Muscle of leg (tissue), 11 donors: ENCODE results near the gene VPS52. TPM values are rescaled to one million over a fixed set of nuclear protein-coding genes. Genes with fewer than 3 reads are reported as not detected.
"Not testable (repeated sequence)": the region's sequence is repeated elsewhere in the genome, so short reads cannot be mapped to it uniquely, and the experiment has no call there.

Experiments used
- DNase-seq: peaks from one replicate; pipeline ENCODE4 v3.0.0; 2013
- H3K27ac ChIP-seq: one replicate; pipeline ENCODE4 v1.5.1; 2013; ENCODE audit warnings: mild to moderate bottlenecking, low read length, control low read depth
- H3K27me3 ChIP-seq: one replicate; pipeline ENCODE4 v1.6.1; 2013; ENCODE audit warnings: low read length; ENCODE audit not compliant: control insufficient read depth, insufficient read depth
- H3K36me3 ChIP-seq: one replicate; pipeline ENCODE4 v1.6.1; 2013; ENCODE audit warnings: low read length; ENCODE audit not compliant: control insufficient read depth, insufficient read depth
- H3K4me1 ChIP-seq: one replicate; pipeline ENCODE4 v1.6.1; 2013; ENCODE audit warnings: low read length; ENCODE audit not compliant: control insufficient read depth, insufficient read depth
- H3K4me3 ChIP-seq: one replicate; pipeline ENCODE4 v1.5.1; 2013; ENCODE audit warnings: low read length, control low read depth
- H3K9me3 ChIP-seq: replicated peaks from 2 replicates; pipeline ENCODE4 v1.6.1; 2013; ENCODE audit warnings: low read depth, low read length; ENCODE audit not compliant: control insufficient read depth
- WGBS: methylation state at CpG from one replicate; pipeline ENCODE4 v1.1.5; 2013; ENCODE audit warnings: missing lambda C conversion rate; ENCODE audit not compliant: insufficient coverage; 5-methylcytosine and 5-hydroxymethylcytosine counted together
- polyA plus RNA-seq, 8 donors: library from polyadenylated mRNA; unstranded; fragments of 120-200 nt; gene quantifications; one replicate each; pipeline versions ENCODE4 v1.2.1 to v1.2.3, GENCODE V29; 2013; ENCODE audit warnings: inconsistent platforms in 1 of 8, low replicate concordance in 1 of 8; ENCODE audit not compliant: insufficient read length in 8 of 8, insufficient read depth in 1 of 8
- total RNA-seq: library from RNA; stranded (reverse); fragments of 120-200 nt; gene quantifications from one replicate; pipeline ENCODE4 v1.2.4, GENCODE V29; 2013

VPS52 gene
- total and polyA plus RNA-seq, 9 donors = 26.1 to 52.1 (median 36.1) TPM

DNA sequence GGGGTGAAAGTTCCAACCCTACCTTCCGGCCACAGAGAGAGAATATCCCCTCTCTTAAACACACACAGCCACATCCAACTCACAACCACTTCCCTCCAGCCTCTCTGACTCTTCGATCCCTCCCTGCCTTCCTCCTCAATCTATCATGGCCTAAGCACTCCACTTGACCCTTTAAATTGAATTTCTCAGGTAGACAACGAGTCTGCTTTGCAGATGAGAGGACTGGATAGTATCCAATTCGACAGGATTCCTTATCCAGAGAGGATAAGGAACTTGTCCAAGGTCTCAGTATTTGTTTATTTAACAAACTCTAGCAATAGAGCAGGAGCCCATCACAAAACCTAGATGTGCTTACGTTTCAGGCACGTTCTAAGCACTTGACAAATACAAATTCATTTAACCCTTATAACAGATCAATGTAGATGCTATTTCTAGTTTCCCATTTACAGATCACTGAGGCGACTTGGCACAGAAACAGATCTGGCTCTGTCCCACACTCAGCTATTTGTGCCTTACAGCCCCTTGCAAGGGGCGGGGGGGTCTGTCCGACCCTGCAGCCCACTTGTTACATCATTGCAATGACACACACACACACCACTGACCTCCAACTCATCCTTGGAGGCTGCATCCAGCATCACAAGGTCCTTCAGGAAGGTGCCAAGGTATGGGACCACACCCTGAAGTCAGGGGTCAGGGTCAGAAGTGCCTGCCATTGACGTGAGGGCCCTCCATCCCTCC, 22.6 kb upstream of the VPS52 start:
- WGBS = 51% methylated on average over 4 of the region's 10 CpGs
- no peak overlapping the region for H3K4me3 ChIP-seq
- no peak for DNase-seq
- H3K9me3 ChIP-seq = no peaks in the 10 kb centered on the region
- peaks cover 19% of the 10 kb centered on the region for H3K4me1 ChIP-seq
- H3K27me3 ChIP-seq = no peaks in the 10 kb centered on the region
- H3K27ac ChIP-seq = no peak overlapping the region
- H3K36me3 ChIP-seq = peaks cover 63% of the 10 kb centered on the region

GRCh38 chr6:33292996-33293682, 21.5 kb upstream of the VPS52 start:
- peaks cover 23% of the 10 kb centered on the region for H3K4me1 ChIP-seq
- H3K27ac ChIP-seq = no peak overlapping the region
- 75% methylated on average over 7 of the region's 16 CpGs for WGBS
- DNase-seq = no peak
- peaks cover 63% of the 10 kb centered on the region for H3K36me3 ChIP-seq
- no peak overlapping the region for H3K4me3 ChIP-seq
- H3K27me3 ChIP-seq = no peaks in the 10 kb centered on the region
- no peaks in the 10 kb centered on the region for H3K9me3 ChIP-seq

DNA sequence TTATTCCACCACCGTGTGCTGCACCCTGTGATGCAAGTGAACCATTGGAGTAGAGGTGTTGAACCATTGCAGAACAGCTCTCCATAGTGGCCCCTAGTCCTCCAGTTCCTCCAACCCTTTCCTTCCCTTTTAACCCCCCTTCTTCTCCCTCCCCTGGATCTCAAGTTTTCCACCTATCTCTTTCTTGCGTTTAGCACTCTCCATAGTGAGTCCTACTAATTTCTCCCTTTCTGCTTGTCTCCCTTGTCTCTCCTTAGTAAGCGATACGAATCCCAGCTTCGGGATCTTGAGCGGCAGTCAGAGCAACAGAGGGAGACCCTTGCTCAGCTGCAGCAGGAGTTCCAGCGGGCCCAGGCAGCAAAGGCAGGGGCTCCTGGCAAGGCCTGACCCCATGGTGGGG, 18.8 kb upstream of the VPS52 start:
- 72% methylated on average over 6 of the region's 7 CpGs for WGBS
- peak overlapping the region; percentile 94 for H3K4me3 ChIP-seq
- DNase-seq = no peak
- peaks cover 66% of the 10 kb centered on the region for H3K36me3 ChIP-seq
- H3K27me3 ChIP-seq = no peaks in the 10 kb centered on the region
- H3K9me3 ChIP-seq = no peaks in the 10 kb centered on the region
- H3K4me1 ChIP-seq = peaks cover 15% of the 10 kb centered on the region
- H3K27ac ChIP-seq = no peak overlapping the region

DNA sequence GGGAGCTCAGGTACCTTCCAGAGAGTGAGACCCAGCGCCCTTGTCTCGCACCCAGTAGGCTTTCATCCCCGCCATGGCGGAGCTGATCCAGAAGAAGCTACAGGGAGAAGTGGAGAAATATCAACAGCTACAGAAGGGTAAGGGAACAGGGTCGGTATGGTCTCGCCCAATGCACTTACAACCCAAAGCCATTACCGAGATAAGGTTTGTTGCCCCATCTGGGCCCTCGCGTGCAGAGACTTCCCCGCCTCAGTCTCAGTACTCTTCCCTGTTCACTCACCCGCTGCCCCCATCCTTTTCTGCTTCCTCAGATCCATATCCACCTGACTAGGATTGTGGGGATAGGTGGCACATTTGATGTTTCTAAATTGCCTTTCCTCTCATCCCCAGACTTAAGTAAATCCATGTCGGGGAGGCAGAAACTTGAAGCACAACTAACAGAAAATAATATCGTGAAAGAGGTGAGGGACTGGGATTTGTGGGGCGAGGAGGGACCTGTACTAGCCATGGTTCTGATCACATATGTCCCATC, 18.2 kb upstream of the VPS52 start:
- peak overlapping the region; percentile 77 for H3K27ac ChIP-seq
- peak overlapping the region; percentile 94 for H3K4me3 ChIP-seq
- WGBS = 0% methylated on average over 3 of the region's 14 CpGs
- H3K36me3 ChIP-seq = peaks cover 61% of the 10 kb centered on the region
- H3K9me3 ChIP-seq = no peaks in the 10 kb centered on the region
- no peak for DNase-seq
- H3K4me1 ChIP-seq = peaks cover 15% of the 10 kb centered on the region
- H3K27me3 ChIP-seq = no peaks in the 10 kb centered on the region

GRCh38 chr6:33288921-33289783, 17.5 kb upstream of the VPS52 start, which contains the start of the genes PFDN6 and WDR46:
PFDN6 (plus strand) TSS chr6:33289601; CDS start chr6:33289857, 256 bp downstream.
WDR46 (minus strand) TSS chr6:33289239; CDS start chr6:33289170, 69 bp downstream.
- peak within 1 kb of the TSS; percentile 94 for H3K4me3 ChIP-seq
- H3K9me3 ChIP-seq = no peaks in the 10 kb centered on the region
- H3K27me3 ChIP-seq = no peaks in the 10 kb centered on the region
- peaks cover 15% of the 10 kb centered on the region for H3K4me1 ChIP-seq
- peaks cover 62% of the 10 kb centered on the region for H3K36me3 ChIP-seq
- WGBS = 0% methylated on average over 39 of the region's 43 CpGs
- peak; percentile 98 for DNase-seq
- H3K27ac ChIP-seq = peak within 1 kb of the TSS; percentile 77

- Histone ChIP-seq H3K36me3 (peaks cover 62% of the 10 kb centered on the region), H3K4me1 (peaks cover 15% of the 10 kb centered on the region), H3K9me3 (no peaks in the 10 kb centered on the region), H3K27me3 (no peaks in the 10 kb centered on the region), H3K27ac (peak overlapping the region; percentile 77), H3K4me3 (peak overlapping the region; percentile 94)
- no peak for DNase-seq
- 17% methylated on average over 8 of the region's 21 CpGs for WGBS
These were observed 16.7 kb upstream of the VPS52 start for GRCh38 chr6:33288141-33288920.

DNA sequence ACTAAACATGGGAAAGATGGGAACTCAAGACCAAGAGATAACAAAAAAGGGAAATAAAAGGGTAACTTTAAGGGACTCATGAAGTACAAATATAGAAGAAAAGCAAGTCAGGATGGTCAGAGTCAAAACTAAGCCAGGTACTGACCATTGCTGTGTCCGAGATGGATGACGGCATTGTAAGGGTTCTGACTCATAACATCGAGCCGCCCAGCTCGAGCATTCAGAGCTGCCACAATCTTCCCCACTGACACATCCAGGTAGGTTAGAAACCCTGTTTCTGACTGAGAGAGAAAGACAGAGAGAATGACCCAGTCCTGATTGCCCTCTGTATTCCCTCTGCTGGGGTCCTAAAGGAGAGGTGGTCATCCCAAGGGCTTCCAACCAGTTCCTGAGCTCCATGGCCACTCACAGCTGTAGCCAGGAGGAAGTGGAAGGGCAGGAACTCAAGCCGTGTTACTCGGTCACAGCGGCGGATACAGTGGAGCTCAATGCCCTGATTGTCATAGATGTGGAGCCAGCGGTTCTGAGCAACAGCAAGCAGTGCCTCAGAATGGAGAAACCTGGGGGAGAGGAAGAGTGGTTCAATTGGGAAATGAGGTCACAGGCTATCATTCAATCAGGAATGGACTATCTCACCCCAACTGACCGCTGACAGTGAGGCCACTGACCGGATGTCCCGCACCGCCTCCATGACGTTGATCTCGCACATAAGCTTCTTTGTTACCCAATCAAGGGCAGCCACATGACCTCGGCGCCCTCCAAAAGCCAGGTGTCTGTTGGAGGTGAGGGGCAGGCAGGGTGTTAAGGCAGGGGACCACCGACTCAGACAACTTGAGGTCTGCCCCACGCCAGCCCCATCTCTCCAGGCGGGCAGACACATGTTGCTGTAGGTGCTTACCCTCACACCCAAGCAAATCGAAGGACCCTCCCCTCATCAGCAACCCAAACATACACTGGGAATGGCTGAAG, 15.6 kb upstream of the VPS52 start:
- Histone ChIP-seq H3K9me3 (no peaks in the 10 kb centered on the region), H3K4me1 (peaks cover 15% of the 10 kb centered on the region), H3K27me3 (no peaks in the 10 kb centered on the region), H3K36me3 (peaks cover 64% of the 10 kb centered on the region), H3K27ac (no peak overlapping the region), H3K4me3 (no peak overlapping the region)
- 89% methylated on average over 18 of the region's 22 CpGs for WGBS
- DNase-seq = no peak

- WGBS = no CpG with 5 or more reads among the region's 4 CpGs
- H3K27me3 ChIP-seq, H3K9me3 ChIP-seq, H3K27ac ChIP-seq, DNase-seq, H3K4me3 ChIP-seq: not testable (repeated sequence)
- Histone ChIP-seq H3K4me1 (peaks cover 13% of the 10 kb centered on the region), H3K36me3 (peaks cover 57% of the 10 kb centered on the region)
These were observed 13.5 kb upstream of the VPS52 start for GRCh38 chr6:33285214-33285613.
